CD4-positive, alpha-beta T cell (primary cell): ENCODE results near the gene NME3. TPM values are rescaled to one million over a fixed set of nuclear protein-coding genes. Genes with fewer than 3 reads are reported as not detected.

ENCODE experiments used
- ATAC-seq: fragments of 200-7000 bp; cut with Tn5 transposase; one replicate; pipeline ENCODE4 v1.10.0; 2022; ENCODE audit warnings: mild to moderate bottlenecking; ENCODE audit not compliant: poor library complexity
- CTCF ChIA-PET: fragments of 350-600 bp; sonication (Branson Sonifier 250); formaldehyde crosslinking; loops from one replicate; lab custom pipeline; 2021; ENCODE audit warnings: antibody characterized with exemption, inconsistent platforms; lab: Charles Lee
- POLR2A ChIA-PET: fragments of 350-600 bp; sonication (Branson Sonifier 250); formaldehyde crosslinking; loops from one replicate; lab custom pipeline; 2021; ENCODE audit warnings: antibody characterized with exemption, inconsistent platforms; lab: Charles Lee
- DNase-seq, 14 experiments: peaks; one replicate each; pipeline ENCODE4 v3.0.0-alpha.2; 2013 to 2020; ENCODE audit warnings: mixed read lengths in 2 of 14
- H3K27ac ChIP-seq, 2 donors: one replicate each; pipeline versions ENCODE4 v1.5.1 to v1.7.0; 2013; ENCODE audit warnings: low read length in 2 of 2, low read depth in 1 of 2, mild to moderate bottlenecking in 1 of 2
- H3K27me3 ChIP-seq, 2 experiments: 1 replicate in 1 of 2; 2 replicates in 1 of 2; pipeline versions ENCODE4 v1.6.1 to v1.7.0; 2013; ENCODE audit warnings: low read length in 2 of 2, control low read depth in 1 of 2, mild to moderate bottlenecking in 1 of 2, moderate library complexity in 1 of 2; ENCODE audit not compliant: insufficient read depth in 2 of 2, control insufficient read depth in 1 of 2
- H3K36me3 ChIP-seq: one replicate; pipeline ENCODE4 v1.6.1; 2013; ENCODE audit warnings: low read length, control low read depth; ENCODE audit not compliant: insufficient read depth
- H3K4me1 ChIP-seq: one replicate; pipeline ENCODE4 v1.6.1; 2013; ENCODE audit warnings: low read length, control low read depth; ENCODE audit not compliant: insufficient read depth
- H3K4me3 ChIP-seq: one replicate; pipeline ENCODE4 v1.5.1; 2013; ENCODE audit warnings: mild to moderate bottlenecking, low read length, moderate library complexity
- H3K9me3 ChIP-seq, 2 experiments: 1 replicate in 1 of 2; 2 replicates in 1 of 2; pipeline versions ENCODE4 v1.6.1 to v1.7.0; 2013; ENCODE audit warnings: low read length in 2 of 2, mild to moderate bottlenecking in 2 of 2, control low read depth in 1 of 2, moderate library complexity in 1 of 2; ENCODE audit not compliant: control insufficient read depth in 1 of 2, insufficient read depth in 1 of 2
- H3K27ac Mint-ChIP-seq: one replicate; pipeline ENCODE4 v1.8.0; 2020; ENCODE audit warnings: mixed read lengths
- H3K27me3 Mint-ChIP-seq: one replicate; pipeline ENCODE4 v1.8.0; 2021; ENCODE audit warnings: mixed read lengths
- H3K36me3 Mint-ChIP-seq: one replicate; pipeline ENCODE4 v1.8.0; 2021; ENCODE audit warnings: low read depth, mixed read lengths
- H3K4me1 Mint-ChIP-seq: one replicate; pipeline ENCODE4 v1.8.0; 2021; ENCODE audit warnings: low read depth, mixed read lengths
- H3K4me3 Mint-ChIP-seq: one replicate; pipeline ENCODE4 v1.8.0; 2020; ENCODE audit warnings: mild to moderate bottlenecking, mixed read lengths
- H3K9me3 Mint-ChIP-seq: one replicate; pipeline ENCODE4 v1.8.0; 2020; ENCODE audit warnings: mixed read lengths
- CTCF ChIP-seq: fragments of 200-600 bp; IDR thresholded peaks from one replicate; pipeline ENCODE4 v1.8.0; 2022; ENCODE audit warnings: antibody characterized with exemption, mild to moderate bottlenecking
- intact Hi-C, 2 experiments: fragments of 100-400 bp; cut with DNase I in 1 of 2; cut with micrococcal nuclease in 1 of 2; formaldehyde crosslinking; loops; one replicate each; pipeline versions ENCODE4 v1.15.1 to v1.9.0; 2023 to 2025; cut with DNase I, micrococcal nuclease
- total RNA-seq, 174 experiments: library from RNA in 2 of 174; stranded (reverse) in 2 of 174; gene quantifications; one replicate each; pipeline ENCODE4 v1.2.3 and lab custom pipeline; 2021 to 2026

Gene NME3
- total RNA-seq, 2 experiments from 2014 or later = 46.2 to 54.2 TPM

DNA sequence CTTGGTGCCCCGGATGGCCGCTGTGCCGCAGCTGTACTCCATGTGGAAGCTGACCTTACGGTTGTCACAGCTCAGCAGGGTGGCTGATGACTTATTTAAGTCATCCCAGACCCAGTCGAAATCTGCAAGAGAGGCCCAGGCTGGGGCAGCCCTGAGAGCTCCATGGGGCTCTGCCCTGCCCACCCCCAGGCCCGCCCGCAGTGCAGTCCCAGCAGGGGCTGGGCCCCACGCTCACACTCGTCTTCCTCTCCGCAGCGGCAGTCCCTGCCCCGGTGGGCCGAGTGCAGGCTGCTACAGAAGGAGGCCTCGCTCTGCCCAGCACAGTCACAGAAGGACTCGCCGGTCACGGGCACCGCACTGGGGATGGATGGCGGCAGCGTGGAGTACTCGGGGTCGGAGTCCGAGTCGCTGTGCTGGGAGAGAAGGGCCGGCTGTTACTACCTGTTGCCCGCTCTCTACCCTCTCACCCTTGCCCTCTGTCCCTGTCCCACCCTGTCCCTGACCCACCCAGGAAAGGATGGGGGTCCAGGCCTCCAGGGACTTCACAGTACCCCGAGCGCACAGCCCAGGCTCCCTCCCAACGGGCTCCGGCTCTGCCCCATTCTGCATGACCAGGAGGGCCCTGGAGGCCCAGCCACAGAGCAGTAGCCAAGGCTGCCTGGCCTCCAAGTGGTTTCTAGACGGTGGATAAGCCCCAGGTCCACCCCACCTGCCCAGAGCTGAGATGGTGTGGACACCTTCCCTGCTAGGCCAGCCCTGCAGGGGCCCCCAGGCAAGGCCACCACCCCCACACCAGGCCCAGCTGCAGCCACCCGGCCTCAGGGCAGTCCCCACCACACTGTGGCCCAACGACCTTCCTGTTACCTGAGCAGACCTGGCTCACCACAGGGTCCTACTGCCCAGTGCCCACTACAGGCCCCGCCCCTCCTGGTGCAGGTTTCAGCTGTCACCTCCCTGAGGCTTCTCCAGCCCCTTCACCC lies 7.1 kb upstream of the NME3 start:
- H3K27me3 ChIP-seq = no peaks in the 10 kb centered on the region
- H3K36me3 Mint-ChIP-seq = peaks cover 32% of the 10 kb centered on the region
- peaks cover 0 to 4% of the 10 kb centered on the region in 2 experiments for H3K9me3 ChIP-seq
- H3K4me3 Mint-ChIP-seq = peak overlapping the region; percentile 48
- H3K4me3 ChIP-seq = no peak overlapping the region
- ChIA-PET POLR2A (interaction anchor here (1.1 kb wide), 1 partner anchor 72 kb away, joined by 4 read pairs; the partner anchor contains the start of gene MAPK8IP3), CTCF (no interaction called here)
- intact Hi-C loops = loop anchor here in 1 of 2 experiments (10.0 kb wide), 1 partner anchor 366 kb away; the partner anchor contains the start of gene RAB26
- H3K4me1 Mint-ChIP-seq = peaks cover 24% of the 10 kb centered on the region
- no peak overlapping the region for H3K27ac ChIP-seq
- peak overlapping the region; percentile 64 for H3K27ac Mint-ChIP-seq
- peaks cover 43% of the 10 kb centered on the region for H3K36me3 ChIP-seq
- TF ChIP-seq CTCF = no peak
- DNase-seq = peak in 1 of 14 experiments; percentile 26
- no peak for ATAC-seq
- H3K27me3 Mint-ChIP-seq = no peaks in the 10 kb centered on the region
- peaks cover 49% of the 10 kb centered on the region for H3K4me1 ChIP-seq
- no peaks in the 10 kb centered on the region for H3K9me3 Mint-ChIP-seq

- H3K27me3 Mint-ChIP-seq = no peaks in the 10 kb centered on the region
- ChIA-PET CTCF (no interaction called here), POLR2A (interaction anchor here (1.1 kb wide), 1 partner anchor 71 kb away, joined by 4 read pairs; the partner anchor contains the start of gene MAPK8IP3)
- no peak overlapping the region for H3K27ac Mint-ChIP-seq
- H3K36me3 Mint-ChIP-seq = peaks cover 24% of the 10 kb centered on the region
- Histone ChIP-seq H3K36me3 (peaks cover 43% of the 10 kb centered on the region), H3K27ac (no peak overlapping the region), H3K9me3 (peaks cover 0 to 4% of the 10 kb centered on the region in 2 experiments), H3K27me3 (no peaks in the 10 kb centered on the region), H3K4me1 (peaks cover 44% of the 10 kb centered on the region), H3K4me3 (no peak overlapping the region)
- peaks cover 17% of the 10 kb centered on the region for H3K4me1 Mint-ChIP-seq
- H3K4me3 Mint-ChIP-seq = no peak overlapping the region
- ATAC-seq (no peak), DNase-seq (peak in 1 of 14 experiments; percentile 33)
- no peak for TF ChIP-seq CTCF
- intact Hi-C loops = loop anchor here in 1 of 2 experiments (10.0 kb wide), 1 partner anchor 367 kb away; the partner anchor contains the start of gene RAB26
- H3K9me3 Mint-ChIP-seq = no peaks in the 10 kb centered on the region
These were observed 6.2 kb upstream of the NME3 start for GRCh38 chr16:1777375-1778199.

GRCh38 chr16:1776991-1777374 lies 5.6 kb upstream of the NME3 start:
- TF ChIP-seq CTCF = no peak
- no peak for ATAC-seq
- Histone ChIP-seq H3K4me1 (peaks cover 50% of the 10 kb centered on the region), H3K36me3 (peaks cover 43% of the 10 kb centered on the region), H3K9me3 (peaks cover 0 to 4% of the 10 kb centered on the region in 2 experiments), H3K27me3 (no peaks in the 10 kb centered on the region), H3K4me3 (no peak overlapping the region), H3K27ac (no peak overlapping the region)
- intact Hi-C loops = loop anchor here in 1 of 2 experiments (10.0 kb wide), 1 partner anchor 368 kb away; the partner anchor contains the start of gene RAB26
- Mint-ChIP-seq H3K4me3 (peak overlapping the region; percentile 54), H3K4me1 (peaks cover 18% of the 10 kb centered on the region), H3K36me3 (peaks cover 26% of the 10 kb centered on the region), H3K9me3 (no peaks in the 10 kb centered on the region), H3K27me3 (no peaks in the 10 kb centered on the region), H3K27ac (no peak overlapping the region)
- CTCF ChIA-PET = no interaction called here
- POLR2A ChIA-PET = no interaction called here
- DNase-seq = no peak
